Measurements from ENCODE around the gene IRF9.

The IRF9 gene

GRCh38 chr14:24183014-24183481 lies 22.0 kb downstream of the IRF9 start:
- TF ChIP-seq CTCF (IDR thresholded peaks at IDR 0.05): no peak
- no peak for DNase-seq
- Mint-ChIP-seq H3K27me3 (ENCODE audit: low read depth, poor library complexity) (peaks cover 6% of the 10 kb centered on the region), H3K9me3 (no peaks in the 10 kb centered on the region), H3K27ac (no peak overlapping the region), H3K36me3 (ENCODE audit: low read depth) (peaks cover 21% of the 10 kb centered on the region), H3K4me1 (peaks cover 20% of the 10 kb centered on the region), H3K4me3 (no peak overlapping the region)

GRCh38 chr14:24184104-24184970 lies 23.3 kb downstream of the IRF9 start:
- Mint-ChIP-seq H3K4me3 (no peak overlapping the region), H3K27me3 (ENCODE audit: low read depth, poor library complexity) (peaks cover 6% of the 10 kb centered on the region), H3K9me3 (no peaks in the 10 kb centered on the region), H3K4me1 (peaks cover 23% of the 10 kb centered on the region), H3K27ac (no peak overlapping the region), H3K36me3 (ENCODE audit: low read depth) (peaks cover 13% of the 10 kb centered on the region)
- no peak for DNase-seq
- no peak for TF ChIP-seq CTCF (IDR thresholded peaks at IDR 0.05)

- peaks cover 8% of the 10 kb centered on the region for H3K27me3 Mint-ChIP-seq (ENCODE audit: low read depth, poor library complexity)
- peaks cover 28% of the 10 kb centered on the region for H3K4me1 Mint-ChIP-seq
- no peaks in the 10 kb centered on the region for H3K9me3 Mint-ChIP-seq
- DNase-seq: no peak
- H3K36me3 Mint-ChIP-seq (ENCODE audit: low read depth): peaks cover 12% of the 10 kb centered on the region
- no peak overlapping the region for H3K4me3 Mint-ChIP-seq
- TF ChIP-seq CTCF (IDR thresholded peaks at IDR 0.05): no peak
- H3K27ac Mint-ChIP-seq: no peak overlapping the region
Measured at GRCh38 chr14:24185026-24185425, 24.0 kb downstream of the IRF9 start.

- no peak for TF ChIP-seq CTCF (IDR thresholded peaks at IDR 0.05)
- Mint-ChIP-seq H3K4me1 (peaks cover 32% of the 10 kb centered on the region), H3K36me3 (ENCODE audit: low read depth) (peaks cover 14% of the 10 kb centered on the region), H3K9me3 (no peaks in the 10 kb centered on the region), H3K27ac (no peak overlapping the region), H3K4me3 (no peak overlapping the region), H3K27me3 (ENCODE audit: low read depth, poor library complexity) (peaks cover 10% of the 10 kb centered on the region)
- no peak for DNase-seq
Measured at GRCh38 chr14:24185741-24186140, 24.7 kb downstream of the IRF9 start.

GRCh38 chr14:24186831-24187538 lies 25.9 kb downstream of the IRF9 start:
- Mint-ChIP-seq H3K4me3 (peak overlapping the region; percentile 89), H3K36me3 (ENCODE audit: low read depth) (peaks cover 25% of the 10 kb centered on the region), H3K27me3 (ENCODE audit: low read depth, poor library complexity) (peaks cover 10% of the 10 kb centered on the region), H3K9me3 (no peaks in the 10 kb centered on the region), H3K4me1 (peaks cover 36% of the 10 kb centered on the region), H3K27ac (peak overlapping the region; percentile 76)
- TF ChIP-seq CTCF (IDR thresholded peaks at IDR 0.05): no peak
- DNase-seq: no peak
